NOMO-1 treated with DMSO at 0.1 percent for 48 hours (cell line): Measurements from ENCODE around the gene VPS4A.
"Not testable (repeated sequence)": the region's sequence is repeated elsewhere in the genome, so short reads cannot be mapped to it uniquely, and the experiment has no call there.

Experiments used
- DNase-seq: peaks from one replicate; lab custom pipeline; 2025; ENCODE audit not compliant: unreplicated experiment; lab: John Stamatoyannopoulos, UW

The VPS4A gene

DNA sequence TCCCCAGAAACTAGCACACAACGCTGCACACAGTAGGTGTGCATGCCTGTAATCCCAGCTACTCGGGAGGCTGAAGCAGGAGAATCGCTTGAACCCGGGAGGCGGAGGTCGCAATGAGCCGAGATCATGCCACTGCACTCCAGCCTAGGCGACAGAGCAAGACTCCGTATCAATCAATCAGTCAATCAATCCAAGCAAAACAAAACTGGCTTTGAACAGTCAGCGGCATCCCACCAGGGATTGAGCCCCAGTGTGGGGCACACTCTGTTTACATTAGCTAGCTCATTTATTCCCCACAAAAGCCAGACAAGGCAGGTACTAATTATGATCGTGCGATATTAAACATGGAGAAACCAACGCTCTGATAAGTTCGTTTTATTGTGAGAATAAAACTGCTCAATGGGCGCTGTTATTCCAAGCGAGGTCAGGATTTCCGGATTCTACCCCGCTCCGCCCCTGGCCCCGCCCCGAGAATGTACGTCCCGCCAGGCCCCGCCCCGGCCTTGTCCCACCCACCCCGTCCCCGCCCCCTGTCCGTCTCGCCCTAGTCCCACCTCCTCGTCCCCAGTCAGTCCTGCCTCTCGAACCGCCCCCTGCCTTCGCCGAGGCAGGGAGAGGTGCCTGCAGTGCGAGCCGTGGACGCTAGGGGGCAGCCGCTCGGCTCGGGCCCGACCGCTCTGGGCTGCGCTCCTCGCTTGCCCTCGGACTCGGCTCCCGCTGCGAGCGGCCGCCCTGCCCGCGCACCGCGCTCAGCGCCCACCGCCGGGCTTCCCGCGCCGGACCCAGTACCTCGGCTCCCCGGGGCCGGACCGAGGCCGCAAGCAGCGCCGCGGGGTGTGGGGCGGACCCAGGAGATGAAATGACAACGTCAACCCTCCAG is at the start of gene VPS4A:
Gene VPS4A, plus strand, starts transcription at position 698 of the 880 bp plus-strand sequence. Its CDS starts 162 bp downstream, at position 860.
- peak; percentile 96 for DNase-seq

DNA sequence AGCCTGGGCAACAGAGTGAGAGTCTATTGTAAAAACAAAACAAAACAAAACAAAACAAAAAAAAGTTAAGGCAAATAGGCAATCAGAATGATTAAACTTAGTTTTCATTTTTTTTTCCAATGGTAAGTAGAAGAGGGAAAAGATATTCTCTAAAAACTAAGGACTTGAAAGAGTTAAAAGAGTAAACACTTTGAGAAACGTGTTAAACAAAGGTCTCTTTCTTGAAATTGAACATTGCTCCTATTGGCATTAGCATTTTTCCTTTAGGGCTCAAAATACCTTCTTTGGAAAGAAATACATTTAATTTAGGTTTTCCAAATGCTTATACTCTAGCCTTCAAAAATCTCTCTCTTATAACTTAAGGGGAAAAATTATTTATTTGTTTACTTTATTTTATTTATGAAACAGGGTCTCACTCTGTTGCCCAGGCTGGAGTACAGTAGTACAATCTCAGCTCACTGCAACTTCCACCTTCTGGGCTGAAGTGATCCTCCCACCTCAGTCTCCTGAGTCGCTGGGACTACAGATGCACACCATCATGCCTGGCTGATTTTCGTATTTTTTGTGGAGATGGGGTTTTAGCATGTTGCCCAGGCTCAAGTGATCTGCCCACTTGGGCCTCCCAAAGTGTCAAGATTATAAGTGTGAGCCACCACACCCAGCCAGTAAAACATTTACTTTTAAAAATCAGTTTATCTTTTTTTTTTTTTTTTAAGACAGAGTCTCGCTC is 44.7 kb upstream of the VPS4A start:
- no peak for DNase-seq

DNA sequence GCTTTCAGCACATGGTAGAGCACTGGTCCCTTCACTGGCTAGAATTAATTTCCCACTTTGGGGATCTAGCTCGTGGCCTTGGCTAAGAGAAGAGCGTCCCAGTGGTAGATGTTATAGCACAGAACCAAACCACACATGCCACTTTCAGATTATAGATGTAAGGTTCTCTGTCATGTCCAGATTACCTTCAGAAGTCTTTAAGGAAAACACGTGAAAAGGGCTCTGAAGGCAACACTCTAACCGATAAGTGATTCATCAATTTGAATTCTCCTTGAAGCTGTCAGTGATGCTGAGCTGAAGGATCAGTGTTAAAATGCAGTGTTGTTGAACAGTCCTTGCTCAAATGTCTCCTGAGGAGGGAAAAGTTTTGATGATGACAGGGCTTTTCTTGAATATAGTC is 43.5 kb upstream of the VPS4A start:
- DNase-seq = no peak

DNA sequence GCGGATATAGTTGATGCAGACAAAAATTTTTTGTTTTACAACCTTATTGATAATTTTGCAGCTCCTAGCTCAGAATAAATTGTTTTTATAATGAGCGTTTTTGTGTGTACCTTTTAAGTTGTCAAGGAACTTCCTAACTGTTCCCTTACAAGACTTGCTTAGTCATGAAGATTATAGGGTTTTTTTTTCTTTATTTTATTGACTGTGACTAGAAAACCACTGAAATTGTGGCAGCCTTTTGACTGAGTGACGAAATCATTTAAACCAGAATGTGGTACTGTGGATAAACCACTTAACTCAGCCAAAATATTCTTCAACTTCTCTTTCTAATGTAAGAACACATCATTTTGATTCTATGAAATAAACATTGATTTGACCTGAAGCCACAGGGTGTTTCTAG is 40.8 kb upstream of the VPS4A start:
- peak; percentile 80 for DNase-seq

DNA sequence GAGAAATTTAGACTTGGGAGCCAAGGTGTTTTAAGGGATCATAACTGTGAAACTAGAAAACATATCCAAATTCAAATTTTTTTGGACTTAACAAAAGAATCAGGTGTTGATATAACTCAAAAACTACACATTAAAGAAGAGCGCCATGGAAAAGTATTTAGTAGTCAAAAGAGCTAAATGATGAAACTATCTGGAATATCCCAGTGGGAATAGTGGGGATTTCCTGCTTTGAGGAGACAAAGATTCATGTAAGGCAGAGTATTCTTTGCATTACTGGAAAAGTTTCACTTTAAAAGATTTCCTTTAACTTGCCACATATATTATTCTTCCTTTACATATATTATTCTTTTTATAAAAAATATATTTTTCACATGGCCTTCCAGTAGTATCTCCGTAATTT is 40.3 kb upstream of the VPS4A start:
- DNase-seq = no peak

DNA sequence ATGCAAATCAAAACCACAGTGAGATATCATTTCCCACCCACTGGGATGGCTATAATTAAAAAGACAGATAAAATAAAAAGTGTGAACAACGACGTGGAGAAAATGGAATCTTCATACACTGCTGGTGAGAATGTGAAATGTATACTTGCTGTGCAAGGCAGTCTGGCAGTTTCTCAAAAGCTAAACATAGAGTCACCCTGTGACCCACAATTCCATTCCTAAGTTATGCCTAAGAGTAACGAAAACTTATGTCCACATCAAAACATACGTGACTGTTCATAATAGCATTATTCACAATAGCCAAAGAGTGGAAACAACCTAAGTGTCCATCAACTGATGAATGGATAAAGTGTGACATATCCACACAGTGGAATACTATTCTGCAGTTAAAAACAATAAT is 38.1 kb upstream of the VPS4A start:
- no peak for DNase-seq

DNA sequence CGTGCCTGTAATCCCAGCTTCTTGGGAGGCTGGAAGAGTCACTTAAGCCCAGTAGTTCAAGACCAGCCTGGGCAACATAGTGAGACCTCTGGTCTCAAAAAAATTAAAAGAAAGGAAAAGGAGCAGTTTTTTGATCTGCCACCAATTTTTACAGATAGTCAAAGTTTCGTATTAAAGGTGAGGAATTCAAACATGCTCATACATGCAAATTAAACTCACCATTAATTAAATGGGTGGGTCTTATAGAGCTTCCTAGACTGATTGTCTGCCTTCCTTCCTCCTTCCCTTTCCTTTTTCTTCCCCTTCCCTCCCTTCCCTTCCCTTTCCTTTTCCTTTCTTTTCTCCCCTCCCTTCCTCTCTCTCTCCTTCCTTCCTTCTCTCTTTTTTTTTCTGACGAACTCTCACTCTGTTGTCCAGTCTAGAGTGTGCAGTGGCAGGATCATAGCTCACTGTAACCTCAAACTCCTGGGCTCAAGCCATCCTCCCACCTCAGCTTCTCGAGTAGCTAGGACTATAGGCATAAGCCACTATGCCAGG is 36.4 kb upstream of the VPS4A start:
- DNase-seq = no peak

DNA sequence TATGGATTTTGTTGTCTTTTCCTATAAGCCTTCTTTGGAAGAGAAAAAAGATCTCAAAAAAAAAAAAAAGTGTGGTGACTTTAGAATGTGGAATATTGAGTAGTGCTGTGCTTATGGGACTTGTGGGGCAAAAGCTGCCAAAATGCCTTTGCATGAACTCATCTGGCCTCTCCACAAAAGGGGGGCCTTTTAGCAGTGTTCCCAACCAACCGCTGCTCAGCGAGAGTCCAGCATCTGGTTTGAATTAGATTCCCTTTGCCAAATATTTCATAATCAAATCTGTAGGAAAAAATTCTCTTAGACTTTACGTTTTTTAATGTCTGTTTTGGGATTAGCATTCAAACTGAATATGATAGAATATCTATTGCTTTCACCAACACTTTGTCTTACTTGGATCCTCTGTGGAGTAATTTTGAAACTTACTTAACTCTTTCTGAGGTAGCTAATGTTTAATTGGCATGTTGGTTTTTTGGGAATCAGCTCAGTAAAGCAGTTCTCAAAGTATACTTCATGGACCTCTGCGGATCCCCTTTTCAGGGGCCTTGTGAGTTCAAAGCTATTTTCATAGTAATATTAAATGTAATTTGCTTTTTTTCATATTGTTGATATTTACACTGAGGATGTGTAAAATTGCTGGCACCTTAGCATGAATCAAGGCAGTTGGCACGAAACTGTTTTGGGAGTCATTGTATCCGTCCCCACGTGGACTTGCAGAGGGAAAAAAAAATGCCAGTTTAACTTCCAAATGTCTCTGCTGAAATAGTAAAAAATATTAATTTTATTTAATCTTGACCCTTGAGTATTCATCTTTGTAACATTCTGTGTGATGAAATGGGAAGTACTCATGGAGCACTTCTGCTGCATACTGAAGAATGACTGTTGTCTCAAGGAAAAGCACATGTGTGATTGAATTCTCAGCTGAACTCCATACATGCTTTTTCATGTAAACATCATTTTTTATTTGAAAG is 34.7 kb upstream of the VPS4A start:
- no peak for DNase-seq

DNA sequence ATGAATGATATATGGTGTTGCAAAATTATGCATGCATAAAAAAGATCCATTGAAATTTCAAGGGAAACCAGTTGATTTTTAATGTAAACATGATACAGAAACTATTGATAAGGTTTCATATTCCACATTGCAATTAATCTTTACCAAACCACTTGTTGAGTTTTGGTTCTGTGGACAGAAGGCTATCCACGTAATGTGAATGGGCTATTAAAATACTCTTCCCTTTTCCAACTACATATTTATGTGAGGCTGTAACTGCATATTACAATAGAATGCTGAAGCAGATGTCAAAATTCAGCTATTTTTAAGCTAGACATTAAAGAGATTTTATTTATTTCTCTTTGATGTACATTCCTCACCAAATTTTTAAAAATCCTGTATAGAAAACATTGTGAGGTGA is 33.7 kb upstream of the VPS4A start:
- DNase-seq = no peak

DNA sequence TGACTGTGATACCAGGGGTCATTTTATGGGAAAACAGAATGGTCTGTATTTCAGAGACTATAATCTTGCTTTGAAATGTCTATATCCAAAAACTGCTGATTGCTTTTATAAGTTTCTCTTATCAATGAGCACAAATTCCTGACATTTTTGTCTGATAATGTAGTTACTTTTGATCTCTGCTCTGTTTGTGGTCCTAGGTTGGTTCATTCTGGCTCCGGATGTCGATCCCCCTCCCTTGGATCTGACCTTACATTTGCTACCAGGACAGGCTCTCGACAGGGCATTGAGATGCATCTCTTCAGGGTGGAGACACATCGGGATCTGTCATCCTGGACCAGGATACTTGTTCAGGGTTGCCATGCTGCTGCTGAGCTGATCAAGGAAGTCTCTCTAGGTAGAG is 27.3 kb upstream of the VPS4A start:
- DNase-seq = no peak

DNA sequence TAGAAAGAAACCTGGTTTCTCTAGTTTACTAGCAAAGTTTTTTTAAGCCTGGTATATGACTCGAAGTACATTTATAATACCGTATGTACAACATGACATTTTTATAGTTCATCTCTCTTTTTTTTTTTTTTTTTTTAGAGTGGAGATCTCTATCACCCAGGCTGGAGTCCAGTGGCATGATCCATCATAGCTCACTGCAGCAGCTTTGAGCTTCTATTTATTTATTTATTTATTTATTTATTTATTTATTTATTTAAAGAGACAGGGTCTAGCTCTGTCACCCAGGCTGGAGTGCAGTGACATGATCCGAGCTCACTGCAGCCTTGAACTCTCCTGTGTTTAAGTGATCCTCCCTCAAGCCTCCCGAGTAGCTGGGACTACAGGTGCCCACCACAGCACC is 25.9 kb upstream of the VPS4A start:
- DNase-seq = no peak

DNA sequence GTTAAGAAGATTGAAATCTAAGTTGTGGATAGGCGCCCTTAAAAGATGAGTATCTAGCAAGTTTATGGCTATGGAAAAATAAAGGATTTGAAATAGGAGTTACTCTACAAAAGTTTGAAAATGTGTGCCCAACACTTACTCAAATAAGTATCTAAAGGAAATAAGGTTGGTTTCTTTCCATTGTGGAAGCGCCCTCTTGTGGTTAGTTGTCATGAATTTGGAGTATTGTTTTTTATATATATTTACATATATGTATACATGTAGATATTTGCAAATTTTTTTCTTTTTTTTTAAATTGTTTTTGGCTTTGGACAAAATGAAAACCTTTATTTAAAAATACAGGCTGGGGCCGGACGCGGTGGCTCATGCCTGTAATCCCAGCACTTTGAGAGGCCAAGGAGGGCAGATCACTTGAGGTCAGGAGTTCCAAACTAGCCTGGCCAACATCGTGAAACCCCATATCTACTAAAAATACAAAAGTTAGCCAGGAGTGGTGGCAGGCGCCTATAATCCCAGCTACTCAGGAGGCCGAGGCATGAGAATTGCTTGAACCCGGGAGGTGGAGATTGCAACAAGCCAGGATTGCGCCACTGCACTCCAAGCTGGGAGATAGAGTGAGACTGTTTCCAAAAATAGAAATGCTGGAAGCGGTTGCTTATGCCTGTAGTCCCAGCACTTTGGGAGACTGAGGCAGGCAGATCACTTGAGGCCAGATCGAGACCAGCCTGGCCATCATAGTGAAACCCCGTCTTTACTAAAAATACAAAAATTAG is 24.0 kb upstream of the VPS4A start:
- peak; percentile 60 for DNase-seq

DNA sequence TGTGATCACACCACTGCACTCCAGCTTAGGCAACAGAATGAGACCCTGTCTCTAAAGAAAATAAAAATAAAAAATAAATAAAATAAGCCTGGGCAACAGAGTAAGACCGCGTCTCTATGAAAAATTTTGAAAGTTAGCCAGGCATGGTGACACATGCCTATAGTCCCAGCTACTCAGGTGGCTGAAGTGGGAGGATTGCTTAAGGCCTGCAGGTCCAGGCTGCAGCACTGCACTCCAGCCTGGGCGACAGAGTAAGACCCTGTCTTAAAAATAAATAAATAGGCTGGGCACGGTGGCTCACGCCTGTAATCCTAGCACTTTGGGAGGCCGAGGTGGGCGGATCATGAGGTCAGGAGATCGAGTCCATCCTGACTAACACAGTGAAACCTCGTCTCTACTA is 19.5 kb upstream of the VPS4A start:
- not testable (repeated sequence) for DNase-seq

DNA sequence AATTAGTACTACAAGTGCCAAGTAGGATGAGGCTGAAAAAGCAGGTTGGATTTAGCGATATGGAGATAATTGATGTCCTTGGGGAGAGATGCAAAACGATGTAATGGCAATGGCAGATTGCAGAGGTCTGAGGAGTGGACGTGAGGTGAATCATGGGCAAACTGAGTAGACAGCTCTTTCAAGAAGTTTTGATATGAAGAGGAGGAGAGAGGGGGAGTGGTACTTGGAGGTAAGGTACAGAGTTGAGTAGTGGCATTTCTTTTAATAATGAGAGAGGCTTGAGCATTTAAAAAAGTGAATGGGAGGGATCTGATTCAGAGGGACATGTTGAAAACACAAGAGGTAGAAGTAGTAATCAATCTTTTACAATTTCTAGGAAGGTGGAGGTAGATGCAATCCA is 17.7 kb upstream of the VPS4A start:
- no peak for DNase-seq

DNA sequence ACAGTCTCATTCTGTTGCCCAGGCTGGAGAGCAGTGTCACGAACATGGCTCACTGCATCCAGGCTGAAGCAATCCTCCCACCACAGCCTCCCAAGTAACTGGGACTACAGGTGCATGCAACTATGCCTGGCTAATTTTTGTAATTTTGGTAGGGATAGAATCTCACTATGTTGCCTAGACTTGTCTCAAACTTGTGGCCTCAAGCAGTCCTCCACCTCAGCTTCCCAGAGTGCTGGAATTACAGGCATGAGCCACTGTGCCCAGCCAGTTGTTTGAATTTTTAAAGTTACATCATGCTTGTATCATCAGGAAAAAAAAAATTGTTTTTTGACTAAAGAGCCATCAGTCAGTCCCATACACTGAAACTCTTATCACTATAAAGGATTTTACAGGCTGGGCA is 17.1 kb upstream of the VPS4A start:
- DNase-seq = no peak

DNA sequence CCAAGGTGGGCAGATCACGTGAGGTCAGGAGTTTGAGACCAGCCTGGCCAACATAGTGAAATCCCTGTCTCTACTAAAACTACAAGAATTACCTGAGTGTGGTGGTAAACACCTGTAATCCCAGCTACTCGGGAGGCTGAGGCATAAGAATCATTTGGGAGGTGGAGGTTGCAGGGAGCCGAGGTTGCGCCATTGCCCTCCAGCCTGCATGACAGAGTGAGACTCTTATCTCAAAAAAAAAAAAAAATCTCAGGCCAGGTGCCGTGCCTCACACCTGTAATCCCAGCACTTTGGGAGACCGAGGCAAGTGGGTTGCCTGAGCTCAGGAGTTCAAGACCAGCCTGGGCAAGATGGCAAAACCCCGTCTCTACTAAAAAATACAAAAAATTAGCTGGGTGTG is 14.4 kb upstream of the VPS4A start:
- not testable (repeated sequence) for DNase-seq

DNA sequence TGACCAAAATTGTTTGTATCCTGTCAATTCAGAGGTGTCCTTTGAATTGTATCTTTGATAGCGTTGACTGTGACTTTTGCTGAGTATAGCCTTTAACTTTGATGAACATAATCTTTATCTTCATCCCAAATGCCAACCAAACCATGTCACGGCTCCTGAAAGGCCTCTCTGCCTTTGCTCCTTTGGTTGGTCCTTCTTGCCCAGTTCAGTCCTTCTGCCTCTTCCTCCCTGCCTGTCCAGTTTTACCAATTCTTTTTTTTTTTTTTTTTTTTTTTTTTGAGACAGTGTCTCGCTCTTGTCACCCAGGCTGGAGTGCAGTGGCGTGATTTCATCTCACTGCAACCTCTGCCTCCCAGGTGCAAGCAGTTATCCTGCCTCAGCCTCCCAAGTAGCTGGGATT is 12.9 kb upstream of the VPS4A start:
- DNase-seq = no peak

DNA sequence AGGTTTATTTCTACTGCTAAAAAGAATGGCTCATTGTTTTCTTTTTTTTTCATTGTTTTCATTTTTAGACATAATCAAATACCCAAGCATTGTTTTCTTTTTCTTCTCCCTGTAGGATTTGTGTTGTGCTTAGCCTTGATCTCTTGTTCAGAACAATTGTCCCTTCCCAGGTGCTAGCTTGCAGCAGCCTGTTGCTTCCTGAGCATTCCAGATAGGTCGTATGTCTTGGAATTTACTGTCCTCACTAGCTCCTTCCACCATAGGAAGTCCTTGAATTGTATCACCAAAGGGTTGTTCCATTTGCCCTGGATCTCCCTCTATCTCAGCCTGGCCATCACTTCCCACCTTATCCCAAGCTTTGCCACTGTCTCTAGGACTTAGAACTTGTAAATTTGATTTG is 10.0 kb upstream of the VPS4A start:
- DNase-seq = no peak

DNA sequence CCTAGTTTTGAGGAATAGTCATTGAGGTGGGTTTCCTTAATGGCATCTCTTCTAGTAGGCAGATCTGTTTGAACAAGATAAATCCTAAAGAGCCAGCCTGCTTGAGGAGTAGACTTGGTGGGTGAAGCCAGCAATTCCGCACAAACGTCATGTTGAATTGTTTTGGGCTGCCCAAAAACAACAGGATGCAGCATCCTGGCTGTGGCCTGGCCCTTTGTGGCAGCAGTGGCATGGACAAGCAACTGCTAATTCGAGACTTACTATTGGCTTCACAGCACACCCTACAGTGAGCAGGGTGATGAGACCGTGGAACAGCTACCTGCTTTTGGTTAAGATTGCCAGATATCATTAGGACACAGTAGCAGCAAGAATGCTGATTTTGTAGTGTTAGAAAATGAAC is 9.3 kb upstream of the VPS4A start:
- no peak for DNase-seq

DNA sequence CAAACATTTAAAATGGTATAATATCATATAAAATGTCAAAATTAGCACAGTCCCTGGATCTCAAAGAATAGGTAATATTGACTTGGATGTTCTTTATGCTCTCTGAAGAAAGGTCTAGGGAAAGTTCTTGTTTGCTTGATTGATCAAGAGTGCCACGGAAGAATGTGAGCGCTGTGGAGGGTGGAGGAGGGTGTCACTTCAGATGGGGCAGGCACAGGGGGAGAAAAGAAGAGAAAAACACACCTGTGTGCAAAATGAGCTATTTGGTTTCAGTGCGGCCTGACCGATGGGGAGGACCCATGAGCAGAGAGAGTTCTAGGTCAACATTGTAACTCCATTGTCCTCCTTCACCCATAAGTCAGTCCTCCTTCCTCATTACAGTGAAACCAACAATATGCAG is 8.8 kb upstream of the VPS4A start:
- no peak for DNase-seq
